Pulmonary artery endothelial cell (primary cell): ENCODE data around the gene ABLIM2. TPM values are rescaled to one million over a fixed set of nuclear protein-coding genes. Genes with fewer than 3 reads are reported as not detected.
"Not testable (repeated sequence)": the region's sequence is repeated elsewhere in the genome, so short reads cannot be mapped to it uniquely, and the experiment has no call there.

ENCODE experiments used
- DNase-seq: peaks from one replicate; pipeline ENCODE4 v3.0.0-alpha.2; 2011; ENCODE audit warnings: low read depth, low spot score
- total RNA-seq: library from RNA; depleted of rRNA; stranded (reverse); fragments of >200 nt; gene quantifications from 2 replicates; pipeline ENCODE4 v1.2.3, GENCODE V29; 2014

The ABLIM2 gene
- total RNA-seq, 1 donor from 2014 or later, result 1.1 TPM

- DNase-seq, result no peak
Measured at GRCh38 chr4:7941111-7941964, 217.3 kb downstream of the ABLIM2 start.

- DNase-seq, result peak; percentile 59
Measured at GRCh38 chr4:7939377-7940108, 219.1 kb downstream of the ABLIM2 start, which contains the start of gene AFAP1. Gene AFAP1, minus strand, starts transcription at chr4:7939861. Its CDS starts 67,783 bp downstream, at chr4:7872078.

GRCh38 chr4:7938609-7939376, 219.8 kb downstream of the ABLIM2 start:
- no peak for DNase-seq

- DNase-seq, result no peak
Measured at GRCh38 chr4:7938266-7938608, 220.4 kb downstream of the ABLIM2 start.

- DNase-seq, result no peak
Measured at GRCh38 chr4:7937006-7937405, 221.6 kb downstream of the ABLIM2 start.

GRCh38 chr4:7933651-7934510, 224.7 kb downstream of the ABLIM2 start:
- DNase-seq, result no peak

GRCh38 chr4:7932287-7932686, 226.3 kb downstream of the ABLIM2 start:
- DNase-seq, result no peak

GRCh38 chr4:7929118-7929951, 229.3 kb downstream of the ABLIM2 start:
- no peak for DNase-seq

GRCh38 chr4:7928711-7929110, 229.9 kb downstream of the ABLIM2 start:
- DNase-seq, result no peak

- DNase-seq, result no peak
Measured at GRCh38 chr4:7926822-7927221, 231.8 kb downstream of the ABLIM2 start.

- no peak for DNase-seq
Measured at GRCh38 chr4:7924570-7924969, 234.0 kb downstream of the ABLIM2 start.

- DNase-seq, result no peak
Measured at GRCh38 chr4:7924163-7924562, 234.4 kb downstream of the ABLIM2 start.

GRCh38 chr4:7922466-7922865, 236.1 kb downstream of the ABLIM2 start:
- no peak for DNase-seq

- no peak for DNase-seq
Measured at GRCh38 chr4:7918981-7919380, 239.6 kb downstream of the ABLIM2 start.

GRCh38 chr4:7918187-7918586, 240.4 kb downstream of the ABLIM2 start:
- not testable (repeated sequence) for DNase-seq

- no peak for DNase-seq
Measured at GRCh38 chr4:7917669-7918068, 240.9 kb downstream of the ABLIM2 start.

GRCh38 chr4:7915875-7916242, 242.8 kb downstream of the ABLIM2 start:
- no peak for DNase-seq
